Erythroblast (primary cell): ENCODE results near the gene PIK3C2G.

Experiments
- GATA1 ChIP-seq: IDR thresholded peaks from 2 replicates; pipeline ENCODE4 v1.6.1; 2011; ENCODE audit warnings: low read depth, mild to moderate bottlenecking, control low read depth, low read length, moderate library complexity
- POLR2A ChIP-seq: IDR thresholded peaks from 2 replicates; pipeline ENCODE4 v1.6.1; 2011; ENCODE audit warnings: mild to moderate bottlenecking, low read length

DNA sequence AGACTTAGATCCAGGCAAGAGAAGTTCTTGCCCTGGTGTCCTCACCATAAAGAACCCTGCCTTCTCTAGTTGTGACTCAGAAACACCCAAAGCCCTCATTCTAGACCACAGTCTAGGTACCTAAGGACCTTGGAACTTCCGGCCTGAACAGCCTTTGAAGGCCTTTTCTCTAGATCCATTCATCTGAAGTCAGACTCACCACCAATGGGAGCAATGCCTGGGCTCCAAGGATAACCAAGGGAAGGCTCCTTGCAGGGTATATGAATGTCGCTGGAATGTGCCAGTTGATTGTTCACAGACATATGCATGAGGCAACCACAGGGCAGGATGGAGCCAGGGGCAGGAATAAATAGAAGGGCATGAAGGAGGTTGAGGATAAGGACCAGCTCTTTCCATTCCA is 390.2 kb downstream of the PIK3C2G start:
- TF ChIP-seq POLR2A (no peak), GATA1 (no peak)
